Measurements from ENCODE around the gene ABHD16A. TPM values are rescaled to one million over a fixed set of nuclear protein-coding genes. Genes with fewer than 3 reads are reported as not detected.
A peak's percentile ranks its signal among the peaks of the same experiment; 100 is the strongest.

ABHD16A gene
- total RNA-seq, 2 donors from 2014 or later, result 49.3 to 52.8 TPM

DNA sequence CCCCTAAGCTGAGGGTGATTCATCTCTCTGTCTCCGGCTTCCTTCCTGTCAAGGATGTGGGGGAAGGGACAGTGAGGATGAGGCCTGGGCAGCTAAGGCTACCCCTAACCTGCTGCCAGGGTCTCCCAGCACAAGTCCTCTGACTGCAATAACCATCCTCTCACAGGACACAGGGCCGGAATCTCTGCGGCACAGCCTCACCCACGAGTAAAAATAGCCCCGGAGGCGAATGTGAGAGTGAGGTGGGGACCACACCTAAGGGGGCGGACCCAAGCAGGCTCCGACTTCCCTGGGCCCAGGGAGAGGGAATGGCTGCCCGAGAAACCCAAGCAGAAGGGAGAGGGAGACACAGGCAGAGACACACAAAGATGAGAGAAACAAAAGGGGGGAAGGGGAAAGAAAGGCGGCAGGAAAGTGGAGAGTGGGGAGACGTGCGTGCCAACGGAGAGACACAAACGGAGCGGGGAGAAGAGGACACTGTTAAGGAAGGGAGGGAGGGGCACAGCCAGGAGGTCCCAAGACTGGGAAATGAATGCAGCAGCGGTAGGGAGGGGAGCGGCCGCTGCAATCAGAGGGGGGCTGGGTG lies 31.8 kb upstream of the ABHD16A start:
- H3K4me1 ChIP-seq (ENCODE audit: control insufficient read depth in 1 of 2, low read depth in 2 of 2), result peaks cover 24 to 46% of the 10 kb centered on the region in 2 donors
- no peak for ATAC-seq (ENCODE audit: insufficient number of reproducible peaks, low FRiP score, low read depth)
- peak overlapping the region; percentile 92 for H3K4me3 ChIP-seq
- peaks cover 30% of the 10 kb centered on the region for H3K36me3 ChIP-seq
- H3K27me3 ChIP-seq (replicated peaks; ENCODE audit: insufficient read depth), result no peaks in the 10 kb centered on the region
- no peaks in the 10 kb centered on the region for H3K9me3 ChIP-seq
- H3K27ac ChIP-seq, result peak overlapping the region; percentile 89 to 96
- no peak for DNase-seq (ENCODE audit: low spot score)
- TF ChIP-seq, protein P1, sequence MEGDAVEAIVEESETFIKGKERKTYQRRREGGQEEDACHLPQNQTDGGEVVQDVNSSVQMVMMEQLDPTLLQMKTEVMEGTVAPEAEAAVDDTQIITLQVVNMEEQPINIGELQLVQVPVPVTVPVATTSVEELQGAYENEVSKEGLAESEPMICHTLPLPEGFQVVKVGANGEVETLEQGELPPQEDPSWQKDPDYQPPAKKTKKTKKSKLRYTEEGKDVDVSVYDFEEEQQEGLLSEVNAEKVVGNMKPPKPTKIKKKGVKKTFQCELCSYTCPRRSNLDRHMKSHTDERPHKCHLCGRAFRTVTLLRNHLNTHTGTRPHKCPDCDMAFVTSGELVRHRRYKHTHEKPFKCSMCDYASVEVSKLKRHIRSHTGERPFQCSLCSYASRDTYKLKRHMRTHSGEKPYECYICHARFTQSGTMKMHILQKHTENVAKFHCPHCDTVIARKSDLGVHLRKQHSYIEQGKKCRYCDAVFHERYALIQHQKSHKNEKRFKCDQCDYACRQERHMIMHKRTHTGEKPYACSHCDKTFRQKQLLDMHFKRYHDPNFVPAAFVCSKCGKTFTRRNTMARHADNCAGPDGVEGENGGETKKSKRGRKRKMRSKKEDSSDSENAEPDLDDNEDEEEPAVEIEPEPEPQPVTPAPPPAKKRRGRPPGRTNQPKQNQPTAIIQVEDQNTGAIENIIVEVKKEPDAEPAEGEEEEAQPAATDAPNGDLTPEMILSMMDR (IDR thresholded peaks at IDR 0.05), result no peak

DNA sequence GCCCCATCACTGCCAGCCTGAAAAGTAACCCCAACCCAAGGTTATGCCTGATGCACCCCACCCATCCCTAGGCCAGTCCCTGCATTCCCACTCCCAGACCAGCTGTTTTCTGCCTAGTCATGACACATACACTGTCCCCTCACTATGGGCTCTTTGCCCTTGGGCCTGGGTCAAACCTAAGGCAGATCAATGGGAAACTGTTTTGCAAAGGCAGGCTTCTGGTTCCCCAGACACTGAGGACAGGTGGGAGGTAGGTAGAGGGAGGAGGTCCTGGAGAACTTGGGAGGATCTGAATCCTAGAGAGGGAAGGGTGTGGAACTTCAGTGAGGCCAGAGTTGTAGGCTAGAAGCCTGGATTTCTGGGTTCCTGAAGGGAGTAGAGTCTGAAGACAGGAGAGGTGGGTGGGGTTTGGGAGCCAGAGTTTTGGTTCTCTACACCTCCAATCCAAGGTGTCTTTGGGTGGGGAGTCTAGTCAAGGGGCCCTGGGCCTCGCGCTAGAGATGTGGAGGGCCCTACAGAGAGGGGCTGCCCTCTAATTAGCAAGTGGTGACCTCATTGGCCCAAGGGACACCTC lies 31.2 kb upstream of the ABHD16A start:
- no peaks in the 10 kb centered on the region for H3K9me3 ChIP-seq
- peaks cover 23 to 43% of the 10 kb centered on the region in 2 donors for H3K4me1 ChIP-seq (ENCODE audit: control insufficient read depth in 1 of 2, low read depth in 2 of 2)
- ATAC-seq (ENCODE audit: insufficient number of reproducible peaks, low FRiP score, low read depth) (no peak), DNase-seq (ENCODE audit: low spot score) (no peak)
- H3K36me3 ChIP-seq, result peaks cover 30% of the 10 kb centered on the region
- no peaks in the 10 kb centered on the region for H3K27me3 ChIP-seq (replicated peaks; ENCODE audit: insufficient read depth)
- peak overlapping the region; percentile 92 for H3K4me3 ChIP-seq
- peak overlapping the region; percentile 89 to 96 for H3K27ac ChIP-seq
- TF ChIP-seq, protein P1 (IDR thresholded peaks at IDR 0.05), result no peak

DNA sequence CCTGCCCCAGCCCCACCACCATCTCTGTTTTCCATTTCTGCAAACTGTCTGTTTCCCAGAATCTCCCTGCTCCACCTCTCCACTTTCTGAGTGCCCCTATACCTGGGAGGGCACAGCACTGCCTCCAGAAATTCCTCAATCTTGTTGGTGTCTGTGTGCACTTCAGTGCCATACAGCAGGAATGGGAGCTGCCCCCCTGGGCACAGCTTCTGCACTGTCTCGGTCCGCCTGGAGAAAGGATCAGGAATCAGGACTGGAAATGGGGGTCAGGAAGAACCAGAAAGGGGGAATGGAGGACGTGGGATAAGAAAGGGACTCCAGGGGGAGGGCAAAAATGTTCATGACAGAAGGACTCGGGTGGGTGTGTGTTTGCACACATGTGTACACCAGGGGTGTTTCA lies 30.6 kb upstream of the ABHD16A start:
- peak overlapping the region; percentile 92 for H3K4me3 ChIP-seq
- H3K27me3 ChIP-seq (replicated peaks; ENCODE audit: insufficient read depth), result no peaks in the 10 kb centered on the region
- H3K36me3 ChIP-seq, result peaks cover 30% of the 10 kb centered on the region
- DNase-seq (ENCODE audit: low spot score) (no peak), ATAC-seq (ENCODE audit: insufficient number of reproducible peaks, low FRiP score, low read depth) (no peak)
- peak overlapping the region; percentile 89 to 96 for H3K27ac ChIP-seq
- peaks cover 21 to 40% of the 10 kb centered on the region in 2 donors for H3K4me1 ChIP-seq (ENCODE audit: control insufficient read depth in 1 of 2, low read depth in 2 of 2)
- no peaks in the 10 kb centered on the region for H3K9me3 ChIP-seq
- TF ChIP-seq, protein P1 (IDR thresholded peaks at IDR 0.05), result no peak

DNA sequence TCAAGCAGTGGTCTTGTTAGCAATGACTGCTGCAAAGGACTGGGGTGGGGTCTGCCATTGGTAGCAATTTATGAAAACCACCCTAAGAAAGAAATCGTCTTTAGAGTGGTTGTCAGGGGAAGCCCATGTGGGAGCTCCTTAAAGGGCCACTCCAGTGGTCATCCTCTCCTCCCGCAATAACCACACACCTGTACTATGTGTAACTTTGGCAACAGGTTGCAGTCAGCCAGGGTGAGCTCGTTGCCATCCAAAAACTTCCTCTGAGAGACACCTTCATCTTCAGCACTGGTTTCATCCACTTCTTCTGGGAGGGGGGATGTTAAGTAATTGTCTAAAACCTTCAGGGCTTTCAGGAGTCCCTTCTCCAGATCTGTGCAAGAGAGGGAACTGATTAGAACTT lies 28.9 kb upstream of the ABHD16A start:
- H3K4me3 ChIP-seq, result no peak overlapping the region
- DNase-seq (ENCODE audit: low spot score), result no peak
- no peaks in the 10 kb centered on the region for H3K27me3 ChIP-seq (replicated peaks; ENCODE audit: insufficient read depth)
- H3K27ac ChIP-seq, result no peak overlapping the region
- TF ChIP-seq, protein P1 (IDR thresholded peaks at IDR 0.05), result no peak
- peaks cover 41% of the 10 kb centered on the region for H3K36me3 ChIP-seq
- H3K9me3 ChIP-seq, result no peaks in the 10 kb centered on the region
- ATAC-seq (ENCODE audit: insufficient number of reproducible peaks, low FRiP score, low read depth), result no peak
- peaks cover 30 to 49% of the 10 kb centered on the region in 2 donors for H3K4me1 ChIP-seq (ENCODE audit: control insufficient read depth in 1 of 2, low read depth in 2 of 2)

DNA sequence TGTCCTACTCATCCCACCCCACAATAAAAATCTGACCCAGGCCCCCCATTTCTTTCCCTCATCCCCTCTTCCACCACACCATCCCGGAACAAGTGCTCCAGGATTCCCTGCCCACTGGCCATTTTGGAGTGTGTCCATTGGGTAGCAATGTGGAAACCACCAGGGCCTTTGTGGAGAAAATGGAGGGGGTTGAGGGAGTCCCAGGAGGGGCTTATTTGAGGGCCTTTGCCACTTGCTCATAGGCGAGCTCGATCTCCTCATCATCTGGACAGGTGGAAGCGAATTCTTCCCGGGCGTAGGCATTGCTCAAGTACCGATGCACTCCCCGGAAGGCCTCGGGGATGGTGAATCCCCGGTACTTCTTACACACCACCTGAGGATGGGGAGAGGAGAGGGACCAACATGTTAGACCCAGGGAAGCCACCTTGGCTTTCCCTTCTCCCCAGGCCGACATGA lies 27.5 kb upstream of the ABHD16A start:
- Histone ChIP-seq H3K4me1 (ENCODE audit: control insufficient read depth in 1 of 2, low read depth in 2 of 2) (peaks cover 26 to 45% of the 10 kb centered on the region in 2 donors), H3K27ac (peak overlapping the region; percentile 97 to 98), H3K4me3 (peak overlapping the region; percentile 99), H3K27me3 (replicated peaks; ENCODE audit: insufficient read depth) (no peaks in the 10 kb centered on the region), H3K9me3 (no peaks in the 10 kb centered on the region), H3K36me3 (peaks cover 55% of the 10 kb centered on the region)
- ATAC-seq (ENCODE audit: insufficient number of reproducible peaks, low FRiP score, low read depth), result no peak
- TF ChIP-seq, protein P1 (IDR thresholded peaks at IDR 0.05), result no peak
- no peak for DNase-seq (ENCODE audit: low spot score)

Measured in thoracic aorta (tissue), 2 donors.